Pulmonary artery endothelial cell (primary cell): ENCODE measurements around the gene PLAAT4. TPM values are rescaled to one million over a fixed set of nuclear protein-coding genes. Genes with fewer than 3 reads are reported as not detected.
"Not testable (repeated sequence)": the region's sequence is repeated elsewhere in the genome, so short reads cannot be mapped to it uniquely, and the experiment has no call there.

Source experiments
- DNase-seq: peaks from one replicate; pipeline ENCODE4 v3.0.0-alpha.2; 2011; ENCODE audit warnings: low read depth, low spot score
- total RNA-seq: library from RNA; depleted of rRNA; stranded (reverse); fragments of >200 nt; gene quantifications from 2 replicates; pipeline ENCODE4 v1.2.3, GENCODE V29; 2014

PLAAT4 gene
- total RNA-seq, 1 donor from 2014 or later, result 4.2 TPM

- DNase-seq, result no peak
Measured at GRCh38 chr11:63567044-63567840, 30.6 kb downstream of the PLAAT4 start.

GRCh38 chr11:63569570-63569969, 33.0 kb downstream of the PLAAT4 start:
- no peak for DNase-seq

- no peak for DNase-seq
Measured at GRCh38 chr11:63572026-63572688, 35.5 kb downstream of the PLAAT4 start.

GRCh38 chr11:63573881-63574855, 37.6 kb downstream of the PLAAT4 start:
- DNase-seq, result no peak

GRCh38 chr11:63574856-63575602, 38.4 kb downstream of the PLAAT4 start:
- no peak for DNase-seq

GRCh38 chr11:63578882-63579281, 42.3 kb downstream of the PLAAT4 start:
- not testable (repeated sequence) for DNase-seq

GRCh38 chr11:63581224-63581623, 44.6 kb downstream of the PLAAT4 start:
- DNase-seq, result not testable (repeated sequence)

- no peak for DNase-seq
Measured at GRCh38 chr11:63583357-63583677, 46.7 kb downstream of the PLAAT4 start.

GRCh38 chr11:63586451-63587166, 50.0 kb downstream of the PLAAT4 start:
- DNase-seq, result no peak

GRCh38 chr11:63589000-63589399, 52.4 kb downstream of the PLAAT4 start:
- no peak for DNase-seq

GRCh38 chr11:63590024-63590788, 53.6 kb downstream of the PLAAT4 start:
- no peak for DNase-seq

GRCh38 chr11:63592975-63593395, 56.4 kb downstream of the PLAAT4 start:
- DNase-seq, result no peak

- no peak for DNase-seq
Measured at GRCh38 chr11:63595296-63595695, 58.7 kb downstream of the PLAAT4 start.

Other genes with a start within 250 kb of the PLAAT4 start
- not detected in 2 replicates for gene SLC22A9, start 167.0 kb upstream of the PLAAT4 start, total RNA-seq
- not detected in 2 replicates for gene PLAAT5, start 45.6 kb upstream of the PLAAT4 start, total RNA-seq
- gene LGALS12, start 30.7 kb upstream of the PLAAT4 start, total RNA-seq, result not detected in 2 replicates
- not detected in 2 replicates for gene PLAAT2, start 26.6 kb downstream of the PLAAT4 start, total RNA-seq
- 44.7 and 57.6 TPM in 2 replicates for gene PLAAT3, start 77.6 kb downstream of the PLAAT4 start, total RNA-seq
- 107 and 123 TPM in 2 replicates for gene ATL3, start 134.6 kb downstream of the PLAAT4 start, total RNA-seq
- 41.5 and 51.5 TPM in 2 replicates for gene RTN3, start 144.7 kb downstream of the PLAAT4 start, total RNA-seq
- gene ZFTA, start 232.0 kb downstream of the PLAAT4 start, total RNA-seq, result 17.5 and 19.3 TPM in 2 replicates